ENCODE data around the gene ANKRD52. TPM values are rescaled to one million over a fixed set of nuclear protein-coding genes. Genes with fewer than 3 reads are reported as not detected.
"Not testable (repeated sequence)": the region's sequence is repeated elsewhere in the genome, so short reads cannot be mapped to it uniquely, and the experiment has no call there.

ANKRD52 gene
- total RNA-seq, 1 experiment from 2014 or later = 56.6 TPM

- H3K9me2 ChIP-seq (ENCODE audit: insufficient read depth); H2AFZ ChIP-seq (ENCODE audit: low read depth, low read length, poor library complexity, severe bottlenecking); H3K9ac ChIP-seq (ENCODE audit: low read length); H4K20me1 ChIP-seq (ENCODE audit: insufficient read depth); H3K79me2 ChIP-seq (ENCODE audit: insufficient read depth, low read length); H3K4me2 ChIP-seq (ENCODE audit: low read length); H3K27ac ChIP-seq (ENCODE audit: low read depth, low read length); H3K4me3 ChIP-seq (replicated peaks in 1 of 2; ENCODE audit: low read depth in 1 of 2, low read length in 2 of 2); POLR2A ChIA-PET; ATAC-seq; DNase-seq (ENCODE audit: low read depth, low spot score); RAD21 ChIA-PET (ENCODE audit: low non-redundant PET in 1 of 2, low total read pairs in 2 of 2, uncharacterized antibody in 2 of 2, unreplicated experiment in 2 of 2); H3K36me3 ChIP-seq (ENCODE audit: control insufficient read depth in 1 of 2, insufficient read depth in 2 of 2, low read length in 2 of 2); H3K9me3 ChIP-seq (ENCODE audit: control insufficient read depth in 1 of 2, insufficient read depth in 1 of 2, low read depth in 1 of 2, low read length in 2 of 2); intact Hi-C loops (cut with micrococcal nuclease); BruUV-seq (replicated peaks); H3K27me3 ChIP-seq (ENCODE audit: insufficient read depth, low read length): not testable (repeated sequence)
- CTCF ChIA-PET = interaction anchor here (1.3 to 1.6 kb wide), 2 partner anchors 13 to 201 kb away, joined by 3 read pairs; no protein-coding TSS in a partner anchor
- TF ChIP-seq RAD21 (IDR thresholded peaks at IDR 0.05; ENCODE audit: low read depth) (0 out of 2 replicates have a peak, but pooled peaks have one; percentile 10), CTCF (IDR thresholded peaks at IDR 0.05 in 2 of 3, conservative IDR thresholded peaks at IDR 0.05 in 1 of 3; ENCODE audit: borderline replicate concordance in 1 of 3, insufficient read depth in 1 of 3, low read depth in 2 of 3, low read length in 2 of 3) (peak; percentile 1 to 29 (median 27); a peak in 3 of 6 replicates)
- H3K4me1 ChIP-seq (ENCODE audit: control insufficient read depth in 1 of 2, insufficient read depth in 2 of 2, low read length in 2 of 2) = peaks cover 18 to 58% of the 10 kb centered on the region in 2 experiments
These were observed 4.8 kb upstream of the ANKRD52 start for GRCh38 chr12:56262955-56263354.

GRCh38 chr12:56261503-56262232 lies 3.5 kb upstream of the ANKRD52 start:
- TF ChIP-seq ELF1 (IDR thresholded peaks at IDR 0.05; ENCODE audit: borderline replicate concordance, low read depth) (no peak), FOSL1 (IDR thresholded peaks at IDR 0.05; ENCODE audit: low read depth) (peak; percentile 59; the same call in 1 of the 2 replicates), JUND (IDR thresholded peaks at IDR 0.05) (no peak), POLR2A (IDR thresholded peaks at IDR 0.05; ENCODE audit: borderline replicate concordance, extremely low read depth, insufficient read depth, insufficient read length) (no peak), MAX (IDR thresholded peaks at IDR 0.05) (peak; percentile 59; the same call in 1 of the 2 replicates), CBX3 (IDR thresholded peaks at IDR 0.05; ENCODE audit: low read depth) (0 out of 2 replicates have a peak, but pooled peaks have one; percentile 13), ZBTB33 (IDR thresholded peaks at IDR 0.05; ENCODE audit: extremely low read depth, insufficient replicate concordance, low read length) (no peak), RAD21 (IDR thresholded peaks at IDR 0.05; ENCODE audit: low read depth) (peak; percentile 17; the same call in 1 of the 2 replicates), SP1 (IDR thresholded peaks at IDR 0.05; ENCODE audit: low read depth) (no peak)
- Histone ChIP-seq H4K20me1 (ENCODE audit: insufficient read depth) (no peaks in the 10 kb centered on the region), H3K4me2 (ENCODE audit: low read length) (peak overlapping the region; percentile 80), H3K4me3 (replicated peaks in 1 of 2; ENCODE audit: low read depth in 1 of 2, low read length in 2 of 2) (peak overlapping the region in 1 of 2 experiments; percentile 41; a peak in 2 of 4 replicates), H3K27ac (ENCODE audit: low read depth, low read length) (peak overlapping the region; percentile 25; the same call in 1 of the 2 replicates), H3K4me1 (ENCODE audit: control insufficient read depth in 1 of 2, insufficient read depth in 2 of 2, low read length in 2 of 2) (peaks cover 24 to 57% of the 10 kb centered on the region in 2 experiments), H3K79me2 (ENCODE audit: insufficient read depth, low read length) (peaks cover 13% of the 10 kb centered on the region), H3K9me2 (ENCODE audit: insufficient read depth) (no peaks in the 10 kb centered on the region), H3K27me3 (ENCODE audit: insufficient read depth, low read length) (no peaks in the 10 kb centered on the region), H3K9ac (ENCODE audit: low read length) (peak overlapping the region; percentile 10; the same call in 1 of the 2 replicates), H3K36me3 (ENCODE audit: control insufficient read depth in 1 of 2, insufficient read depth in 2 of 2, low read length in 2 of 2) (peaks cover 0 to 2% of the 10 kb centered on the region in 2 experiments; a peak in 1 of 4 replicates), H3K9me3 (ENCODE audit: control insufficient read depth in 1 of 2, insufficient read depth in 1 of 2, low read depth in 1 of 2, low read length in 2 of 2) (no peaks in the 10 kb centered on the region), H2AFZ (ENCODE audit: low read depth, low read length, poor library complexity, severe bottlenecking) (peak overlapping the region; percentile 5)
- ChIA-PET POLR2A (no interaction called here), RAD21 (ENCODE audit: low non-redundant PET in 1 of 2, low total read pairs in 2 of 2, uncharacterized antibody in 2 of 2, unreplicated experiment in 2 of 2) (no interaction called here), CTCF (no interaction called here)
- DNase-seq (ENCODE audit: low read depth, low spot score) (peak; percentile 48), ATAC-seq (peak; percentile 31)
- intact Hi-C loops (cut with micrococcal nuclease) = no loop called here
- BruUV-seq (replicated peaks) = no TSS peak

All from HCT116 (cell line).